ENCODE data around the gene EDARADD.

Gene EDARADD

DNA sequence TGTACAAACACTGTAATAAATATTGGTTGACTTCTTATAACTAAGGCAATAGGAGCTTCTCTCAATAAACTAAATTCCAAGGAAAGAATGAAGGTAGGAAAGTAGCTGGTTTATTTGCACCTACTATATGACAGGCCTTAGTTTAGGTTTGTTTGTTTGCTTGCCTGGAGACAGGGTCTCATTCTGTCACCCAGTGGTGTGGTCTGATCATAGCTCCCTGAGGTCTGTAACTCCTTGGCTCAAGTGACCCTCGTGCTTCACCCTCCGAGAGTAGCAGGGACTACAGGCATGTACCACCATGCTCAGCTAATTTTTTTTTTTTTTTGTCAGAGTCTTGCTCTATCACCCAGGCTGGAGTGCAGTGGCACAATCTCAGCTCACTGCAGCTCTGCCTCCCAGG lies 1.9 kb upstream of the EDARADD start:
- Histone ChIP-seq H3K9me3 (ENCODE audit: control extremely low read depth in 1 of 5, control insufficient read depth in 4 of 5, insufficient read depth in 2 of 5, low read depth in 1 of 5, low read length in 4 of 5) (no peaks in the 10 kb centered on the region), H3K36me3 (ENCODE audit: control insufficient read depth in 4 of 4, insufficient read depth in 4 of 4, low read length in 3 of 4) (no peaks in the 10 kb centered on the region), H3K4me3 (ENCODE audit: control insufficient read depth in 1 of 7, extremely low read depth in 1 of 7, insufficient read depth in 4 of 7, low read depth in 2 of 7, low read length in 6 of 7) (no peak overlapping the region), H3K4me1 (ENCODE audit: control extremely low read depth in 1 of 4, control insufficient read depth in 4 of 4, insufficient read depth in 4 of 4, low read length in 3 of 4) (peaks cover 5 to 18% (median 17%) of the 10 kb centered on the region in 4 experiments), H3K27ac (ENCODE audit: insufficient read depth in 1 of 2, low read depth in 1 of 2, low read length in 2 of 2, poor library complexity in 1 of 2, severe bottlenecking in 2 of 2) (no peak overlapping the region), H3K27me3 (replicated peaks in 2 of 5; ENCODE audit: control insufficient read depth in 4 of 5, insufficient read depth in 5 of 5, low read length in 4 of 5) (no peaks in the 10 kb centered on the region)
- POLR2A ChIA-PET: no interaction called here
- CTCF ChIA-PET: interaction anchor here (0.7 to 1.8 kb wide), 3 partner anchors 10 to 30 kb away, joined by 3 to 8 read pairs (median 4); no protein-coding TSS in a partner anchor
- no peak for DNase-seq
- WGBS (ENCODE audit: insufficient coverage): 100% methylated on average over 2 of the region's 2 CpGs

DNA sequence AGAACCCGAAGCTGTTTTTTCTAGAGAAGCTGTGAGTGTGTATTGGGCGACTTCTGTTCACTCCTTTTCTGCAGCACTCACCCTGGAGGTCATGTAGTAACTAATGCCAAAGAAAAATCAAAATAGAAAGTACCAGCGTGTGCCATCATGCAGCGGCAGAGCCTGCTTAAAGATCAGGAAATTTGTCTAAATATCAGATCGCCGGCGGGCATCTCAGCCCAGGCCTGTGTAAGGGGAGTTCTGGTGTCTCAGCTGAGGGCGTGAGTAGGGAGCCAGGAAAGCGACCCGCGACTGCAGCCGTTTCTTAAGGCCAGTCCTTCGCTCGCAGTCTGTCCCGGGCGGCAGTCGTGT lies 768 bp downstream of the EDARADD start:
- ChIA-PET CTCF (interaction anchor here (0.8 to 1.8 kb wide), 7 partner anchors 9 to 290 kb away, joined by 3 to 4 read pairs (median 3); no protein-coding TSS in a partner anchor), POLR2A (interaction anchor here (1.8 kb wide), 1 partner anchor 113 kb away, joined by 3 read pairs; the partner anchor contains the start of gene ERO1B)
- Histone ChIP-seq H3K9me3 (ENCODE audit: control extremely low read depth in 1 of 5, control insufficient read depth in 4 of 5, insufficient read depth in 2 of 5, low read depth in 1 of 5, low read length in 4 of 5) (no peaks in the 10 kb centered on the region), H3K27ac (ENCODE audit: insufficient read depth in 1 of 2, low read depth in 1 of 2, low read length in 2 of 2, poor library complexity in 1 of 2, severe bottlenecking in 2 of 2) (peak overlapping the region in 1 of 2 experiments; percentile 66), H3K4me3 (ENCODE audit: control insufficient read depth in 1 of 7, extremely low read depth in 1 of 7, insufficient read depth in 4 of 7, low read depth in 2 of 7, low read length in 6 of 7) (peak overlapping the region; percentile 63 to 96 (median 90)), H3K36me3 (ENCODE audit: control insufficient read depth in 4 of 4, insufficient read depth in 4 of 4, low read length in 3 of 4) (peaks cover 0 to 3% (median 0%) of the 10 kb centered on the region in 4 experiments), H3K4me1 (ENCODE audit: control extremely low read depth in 1 of 4, control insufficient read depth in 4 of 4, insufficient read depth in 4 of 4, low read length in 3 of 4) (peaks cover 5 to 18% (median 17%) of the 10 kb centered on the region in 4 experiments), H3K27me3 (replicated peaks in 2 of 5; ENCODE audit: control insufficient read depth in 4 of 5, insufficient read depth in 5 of 5, low read length in 4 of 5) (no peaks in the 10 kb centered on the region)
- WGBS (ENCODE audit: insufficient coverage): 0% methylated on average over 14 of the region's 17 CpGs
- peak; percentile 39 to 82 (median 70) for DNase-seq

GRCh38 chr1:236395230-236395946 lies 1.3 kb downstream of the EDARADD start:
- H3K4me3 ChIP-seq (ENCODE audit: control insufficient read depth in 1 of 7, extremely low read depth in 1 of 7, insufficient read depth in 4 of 7, low read depth in 2 of 7, low read length in 6 of 7): peak overlapping the region; percentile 63 to 96 (median 90)
- under 1% methylated on average over 82 of the region's 86 CpGs for WGBS (ENCODE audit: insufficient coverage)
- H3K4me1 ChIP-seq (ENCODE audit: control extremely low read depth in 1 of 4, control insufficient read depth in 4 of 4, insufficient read depth in 4 of 4, low read length in 3 of 4): peaks cover 5 to 18% (median 17%) of the 10 kb centered on the region in 4 experiments
- peak overlapping the region in 1 of 2 experiments; percentile 66 for H3K27ac ChIP-seq (ENCODE audit: insufficient read depth in 1 of 2, low read depth in 1 of 2, low read length in 2 of 2, poor library complexity in 1 of 2, severe bottlenecking in 2 of 2)
- ChIA-PET CTCF (interaction anchor here (0.8 to 1.8 kb wide), 5 partner anchors 49 to 291 kb away, joined by 3 to 4 read pairs (median 3); no protein-coding TSS in a partner anchor), POLR2A (interaction anchor here (1.8 kb wide), 1 partner anchor 114 kb away, joined by 3 read pairs; the partner anchor contains the start of gene ERO1B)
- DNase-seq: peak; percentile 44 to 79 (median 69)
- H3K9me3 ChIP-seq (ENCODE audit: control extremely low read depth in 1 of 5, control insufficient read depth in 4 of 5, insufficient read depth in 2 of 5, low read depth in 1 of 5, low read length in 4 of 5): no peaks in the 10 kb centered on the region
- peaks cover 0 to 3% (median 0%) of the 10 kb centered on the region in 4 experiments for H3K36me3 ChIP-seq (ENCODE audit: control insufficient read depth in 4 of 4, insufficient read depth in 4 of 4, low read length in 3 of 4)
- H3K27me3 ChIP-seq (replicated peaks in 2 of 5; ENCODE audit: control insufficient read depth in 4 of 5, insufficient read depth in 5 of 5, low read length in 4 of 5): no peaks in the 10 kb centered on the region

GRCh38 chr1:236395947-236396664 lies 2.0 kb downstream of the EDARADD start:
- ChIA-PET POLR2A (no interaction called here), CTCF (interaction anchor here (1.8 kb wide), 1 partner anchor 50 kb away, joined by 4 read pairs; no protein-coding TSS in a partner anchor)
- Histone ChIP-seq H3K27me3 (replicated peaks in 2 of 5; ENCODE audit: control insufficient read depth in 4 of 5, insufficient read depth in 5 of 5, low read length in 4 of 5) (no peaks in the 10 kb centered on the region), H3K36me3 (ENCODE audit: control insufficient read depth in 4 of 4, insufficient read depth in 4 of 4, low read length in 3 of 4) (peaks cover 0 to 3% (median 0%) of the 10 kb centered on the region in 4 experiments), H3K9me3 (ENCODE audit: control extremely low read depth in 1 of 5, control insufficient read depth in 4 of 5, insufficient read depth in 2 of 5, low read depth in 1 of 5, low read length in 4 of 5) (no peaks in the 10 kb centered on the region), H3K4me3 (ENCODE audit: control insufficient read depth in 1 of 7, extremely low read depth in 1 of 7, insufficient read depth in 4 of 7, low read depth in 2 of 7, low read length in 6 of 7) (peak overlapping the region; percentile 63 to 96 (median 90)), H3K27ac (ENCODE audit: insufficient read depth in 1 of 2, low read depth in 1 of 2, low read length in 2 of 2, poor library complexity in 1 of 2, severe bottlenecking in 2 of 2) (no peak overlapping the region), H3K4me1 (ENCODE audit: control extremely low read depth in 1 of 4, control insufficient read depth in 4 of 4, insufficient read depth in 4 of 4, low read length in 3 of 4) (peaks cover 5 to 18% (median 17%) of the 10 kb centered on the region in 4 experiments)
- 15% methylated on average over 12 of the region's 24 CpGs for WGBS (ENCODE audit: insufficient coverage)
- peak in 2 of 3 donors; percentile 10 to 36 for DNase-seq

GRCh38 chr1:236396665-236397043 lies 2.6 kb downstream of the EDARADD start:
- DNase-seq: no peak
- POLR2A ChIA-PET: no interaction called here
- Histone ChIP-seq H3K27ac (ENCODE audit: insufficient read depth in 1 of 2, low read depth in 1 of 2, low read length in 2 of 2, poor library complexity in 1 of 2, severe bottlenecking in 2 of 2) (no peak overlapping the region), H3K4me3 (ENCODE audit: control insufficient read depth in 1 of 7, extremely low read depth in 1 of 7, insufficient read depth in 4 of 7, low read depth in 2 of 7, low read length in 6 of 7) (peak overlapping the region in 2 of 7 experiments; percentile 96), H3K4me1 (ENCODE audit: control extremely low read depth in 1 of 4, control insufficient read depth in 4 of 4, insufficient read depth in 4 of 4, low read length in 3 of 4) (peaks cover 5 to 18% (median 17%) of the 10 kb centered on the region in 4 experiments), H3K36me3 (ENCODE audit: control insufficient read depth in 4 of 4, insufficient read depth in 4 of 4, low read length in 3 of 4) (peaks cover 0 to 3% (median 0%) of the 10 kb centered on the region in 4 experiments), H3K27me3 (replicated peaks in 2 of 5; ENCODE audit: control insufficient read depth in 4 of 5, insufficient read depth in 5 of 5, low read length in 4 of 5) (no peaks in the 10 kb centered on the region), H3K9me3 (ENCODE audit: control extremely low read depth in 1 of 5, control insufficient read depth in 4 of 5, insufficient read depth in 2 of 5, low read depth in 1 of 5, low read length in 4 of 5) (no peaks in the 10 kb centered on the region)
- CTCF ChIA-PET: no interaction called here
- no CpG with 5 or more reads among the region's 2 CpGs for WGBS (ENCODE audit: insufficient coverage)

GRCh38 chr1:236397173-236397759 lies 3.2 kb downstream of the EDARADD start:
- Histone ChIP-seq H3K27me3 (replicated peaks in 2 of 5; ENCODE audit: control insufficient read depth in 4 of 5, insufficient read depth in 5 of 5, low read length in 4 of 5) (no peaks in the 10 kb centered on the region), H3K4me1 (ENCODE audit: control extremely low read depth in 1 of 4, control insufficient read depth in 4 of 4, insufficient read depth in 4 of 4, low read length in 3 of 4) (peaks cover 5 to 18% (median 17%) of the 10 kb centered on the region in 4 experiments), H3K36me3 (ENCODE audit: control insufficient read depth in 4 of 4, insufficient read depth in 4 of 4, low read length in 3 of 4) (peaks cover 0 to 3% (median 0%) of the 10 kb centered on the region in 4 experiments), H3K4me3 (ENCODE audit: control insufficient read depth in 1 of 7, extremely low read depth in 1 of 7, insufficient read depth in 4 of 7, low read depth in 2 of 7, low read length in 6 of 7) (no peak overlapping the region), H3K9me3 (ENCODE audit: control extremely low read depth in 1 of 5, control insufficient read depth in 4 of 5, insufficient read depth in 2 of 5, low read depth in 1 of 5, low read length in 4 of 5) (no peaks in the 10 kb centered on the region), H3K27ac (ENCODE audit: insufficient read depth in 1 of 2, low read depth in 1 of 2, low read length in 2 of 2, poor library complexity in 1 of 2, severe bottlenecking in 2 of 2) (no peak overlapping the region)
- CTCF ChIA-PET: no interaction called here
- 94% methylated on average over 3 of the region's 4 CpGs for WGBS (ENCODE audit: insufficient coverage)
- no peak for DNase-seq
- POLR2A ChIA-PET: interaction anchor here (0.6 kb wide), 1 partner anchor 500 kb away, joined by 3 read pairs; no protein-coding TSS in a partner anchor

Data from common myeloid progenitor, CD34-positive (primary cell).